H1 (cell line): ENCODE data around the gene SYN1.

Experiments
- CTCF ChIP-seq, 3 experiments: IDR thresholded peaks; 1 replicate in 2 of 3; 2 replicates in 1 of 3; pipeline versions ENCODE4 v1.5.1 to v1.6.1; 2011; ENCODE audit warnings: low read length in 3 of 3, mild to moderate bottlenecking in 3 of 3, inconsistent platforms in 2 of 3, low read depth in 1 of 3, moderate library complexity in 1 of 3; ENCODE audit not compliant: insufficient read depth in 1 of 3; ENCODE audit errors: control extremely low read depth in 1 of 3
- EZH2 ChIP-seq: fragments of 200-600 bp; sonication (generic); IDR thresholded peaks from 2 replicates; pipeline ENCODE4 v1.7.1; 2012; ENCODE audit warnings: low read depth, mild to moderate bottlenecking, moderate library complexity, low read length, inconsistent platforms; ENCODE audit not compliant: severe bottlenecking
- MAX ChIP-seq: IDR thresholded peaks from 2 replicates; pipeline ENCODE4 v1.6.1; 2012; ENCODE audit warnings: inconsistent platforms
- PHF8 ChIP-seq: fragments of 200-600 bp; sonication (generic); conservative IDR thresholded peaks from 2 replicates; pipeline ENCODE4 v1.7.1; 2012; ENCODE audit warnings: low read depth, mild to moderate bottlenecking, inconsistent platforms, low read length, moderate library complexity
- POLR2A ChIP-seq, 2 experiments: IDR thresholded peaks; 1 replicate in 1 of 2; 2 replicates in 1 of 2; pipeline ENCODE4 v1.6.1; 2011; ENCODE audit warnings: low read depth in 2 of 2, low read length in 2 of 2, mild to moderate bottlenecking in 2 of 2; ENCODE audit errors: control extremely low read depth in 1 of 2
- RAD21 ChIP-seq, 2 experiments: IDR thresholded peaks in 1 of 2; conservative IDR thresholded peaks in 1 of 2; 2 replicates each; pipeline ENCODE4 v1.6.1; 2011; ENCODE audit warnings: low read depth in 2 of 2, low read length in 2 of 2, improper control_type of control experiment in 1 of 2, inconsistent platforms in 1 of 2, mild to moderate bottlenecking in 1 of 2, moderate library complexity in 1 of 2
- RNF2 ChIP-seq: fragments of 200-900, 300-1000 bp; sonication (generic); IDR thresholded peaks from 2 replicates; pipeline ENCODE4 v1.7.1; 2016; ENCODE audit warnings: borderline replicate concordance, low read depth, mild to moderate bottlenecking, antibody characterized with exemption, low read length; ENCODE audit not compliant: poor library complexity, severe bottlenecking; ENCODE audit errors: missing control alignments
- SP1 ChIP-seq: IDR thresholded peaks from 2 replicates; pipeline ENCODE4 v1.6.1; 2011; ENCODE audit warnings: low read depth, low read length
- SP2 ChIP-seq: IDR thresholded peaks from 2 replicates; pipeline ENCODE4 v1.6.1; 2012; ENCODE audit warnings: mild to moderate bottlenecking, low read length, inconsistent platforms
- SUZ12 ChIP-seq: fragments of 200-600 bp; sonication (generic); IDR thresholded peaks from 2 replicates; pipeline ENCODE4 v1.6.1; 2012; ENCODE audit warnings: mild to moderate bottlenecking, inconsistent platforms, low read length, moderate library complexity, mixed read lengths
- TBP ChIP-seq: IDR thresholded peaks from 2 replicates; pipeline ENCODE4 v1.6.1; 2011; ENCODE audit warnings: low read depth, low read length, improper control_type of control experiment

GRCh38 chrX:47661539-47661938 is 41.9 kb upstream of the SYN1 start:
- no peak for TF ChIP-seq MAX
- no peak for TF ChIP-seq EZH2
- no peak for TF ChIP-seq PHF8
- no peak for TF ChIP-seq RNF2
- TF ChIP-seq POLR2A (IDR thresholded peaks at IDR 0.05; ENCODE audit: control extremely low read depth in 1 of 2, low read depth in 2 of 2, low read length in 2 of 2): no peak
- TF ChIP-seq CTCF (IDR thresholded peaks at IDR 0.05; ENCODE audit: control extremely low read depth in 1 of 3, insufficient read depth in 1 of 3, low read depth in 1 of 3, low read length in 3 of 3): no peak
- no peak for TF ChIP-seq SP1
- TF ChIP-seq SP2: no peak
- no peak for TF ChIP-seq SUZ12
- TF ChIP-seq TBP: no peak
- TF ChIP-seq RAD21 (IDR thresholded peaks at IDR 0.05 in 1 of 2, conservative IDR thresholded peaks at IDR 0.05 in 1 of 2; ENCODE audit: low read depth in 2 of 2, low read length in 2 of 2): no peak
